Measurements from ENCODE around the gene IDUA.

The IDUA gene

DNA sequence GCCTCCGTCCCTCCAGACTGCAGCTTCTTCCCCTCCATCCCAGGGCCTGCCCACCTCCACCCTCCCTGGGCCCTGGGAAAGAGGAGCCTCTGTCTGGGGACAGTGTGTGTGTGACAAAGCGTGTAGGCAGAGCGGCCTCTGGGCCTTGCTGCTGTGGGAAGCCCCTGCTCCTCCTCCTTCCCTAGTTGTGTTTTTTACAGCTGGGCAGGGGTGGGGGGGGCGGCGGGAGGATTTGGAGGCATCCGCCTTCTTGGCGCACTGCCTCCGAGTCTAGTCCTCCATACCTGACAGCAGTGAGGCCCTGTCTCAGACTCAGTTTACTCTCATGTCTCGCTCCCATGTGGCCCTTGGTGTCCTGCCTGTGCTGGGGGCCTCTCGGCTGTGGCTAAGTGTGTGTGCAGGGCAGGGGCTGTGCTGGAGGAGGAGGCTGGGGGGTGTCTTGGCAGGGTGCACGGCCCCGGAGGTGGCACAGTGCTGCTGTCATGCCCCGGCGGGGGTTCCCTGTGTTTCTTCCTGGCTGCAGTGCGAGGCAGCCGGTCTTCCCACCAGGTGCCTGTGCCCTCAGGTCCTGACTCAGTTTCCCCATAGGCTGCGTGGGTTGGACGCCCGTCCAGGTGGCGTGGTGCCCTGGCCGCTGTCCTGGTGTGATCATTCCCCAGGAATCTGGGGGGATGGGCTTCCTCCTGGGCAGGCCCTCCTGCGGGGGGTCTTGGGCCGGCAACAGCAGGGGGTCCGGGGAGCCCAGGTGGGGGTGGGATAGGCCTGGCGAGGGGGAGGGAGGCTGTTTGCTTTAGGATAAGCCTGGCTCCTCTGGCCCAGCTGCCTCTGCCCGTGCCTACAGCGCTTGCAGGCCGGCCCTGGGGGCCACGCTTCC, 31.5 kb downstream of the IDUA start:
- Histone ChIP-seq H2BK5ac (ENCODE audit: low read depth, low read length, poor library complexity, severe bottlenecking) (no peak overlapping the region), H3K79me1 (replicated peaks; ENCODE audit: low read length, poor library complexity, severe bottlenecking) (peaks cover 64% of the 10 kb centered on the region), H2BK120ac (ENCODE audit: low read depth, low read length) (no peak overlapping the region), H3K18ac (ENCODE audit: low read depth in 1 of 2, low read length in 2 of 2) (no peak overlapping the region), H3K4ac (ENCODE audit: low read depth in 1 of 2, low read length in 2 of 2) (no peak overlapping the region), H2AK5ac (ENCODE audit: low read length, severe bottlenecking) (no peak overlapping the region), H3K9me3 (ENCODE audit: control insufficient read depth, low read length) (no peaks in the 10 kb centered on the region), H3K14ac (ENCODE audit: low read length in 2 of 2) (no peak overlapping the region), H3K9ac (ENCODE audit: low read length) (no peak overlapping the region), H4K8ac (ENCODE audit: low read length) (no peak overlapping the region), H3K4me3 (ENCODE audit: insufficient read depth in 1 of 2, low read depth in 1 of 2, low read length in 2 of 2) (no peak overlapping the region), H3K4me1 (ENCODE audit: control insufficient read depth, insufficient read depth, low read depth, low read length) (peaks cover 60% of the 10 kb centered on the region), H3K27ac (ENCODE audit: low read length, poor library complexity, severe bottlenecking) (no peak overlapping the region), H3K27me3 (ENCODE audit: control insufficient read depth in 1 of 2, insufficient read depth in 1 of 2, low read length in 2 of 2) (no peaks in the 10 kb centered on the region), H2BK12ac (ENCODE audit: low read length in 2 of 2) (no peak overlapping the region), H2AFZ (ENCODE audit: low read depth, low read length) (no peak overlapping the region), H3K36me3 (ENCODE audit: control insufficient read depth in 1 of 2, insufficient read depth in 2 of 2, low read depth in 1 of 2, low read length in 2 of 2) (peaks cover 3 to 65% of the 10 kb centered on the region in 2 experiments), H3K23ac (ENCODE audit: low read length in 2 of 2) (no peak overlapping the region), H3K4me2 (ENCODE audit: low read length, poor library complexity, severe bottlenecking) (no peak overlapping the region), H2BK15ac (ENCODE audit: low read depth, poor library complexity, severe bottlenecking) (no peak overlapping the region), H4K91ac (ENCODE audit: low read length) (peak overlapping the region; percentile 61)
- DNase-seq: no peak
- 87% methylated on average over 27 of the region's 29 CpGs for WGBS

DNA sequence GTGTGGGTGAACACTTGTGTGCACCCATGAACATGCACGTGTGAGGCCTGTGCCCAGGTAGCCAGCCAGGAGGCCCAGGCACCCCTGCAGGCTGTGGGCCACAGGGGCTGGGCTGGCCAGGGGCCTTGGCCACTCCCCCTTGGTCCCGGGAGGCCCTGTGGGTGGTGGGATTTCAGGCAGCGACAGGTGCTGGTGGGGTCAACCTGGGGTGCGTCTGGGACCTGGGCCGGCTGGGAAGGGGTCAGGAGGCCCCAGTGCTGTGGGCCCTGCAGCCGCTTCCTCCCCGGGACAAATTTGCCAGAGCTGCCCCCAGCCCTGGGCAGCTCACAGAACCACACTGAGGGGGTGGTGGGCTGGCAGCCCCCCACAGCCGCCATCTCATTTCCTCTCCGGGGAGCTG, 32.5 kb downstream of the IDUA start:
- H2BK12ac ChIP-seq (ENCODE audit: low read length in 2 of 2): no peak overlapping the region
- H2BK120ac ChIP-seq (ENCODE audit: low read depth, low read length): no peak overlapping the region
- no peak overlapping the region for H3K27ac ChIP-seq (ENCODE audit: low read length, poor library complexity, severe bottlenecking)
- H3K4me3 ChIP-seq (ENCODE audit: insufficient read depth in 1 of 2, low read depth in 1 of 2, low read length in 2 of 2): no peak overlapping the region
- H3K14ac ChIP-seq (ENCODE audit: low read length in 2 of 2): peak overlapping the region in 1 of 2 experiments; percentile 44
- no peak overlapping the region for H2BK5ac ChIP-seq (ENCODE audit: low read depth, low read length, poor library complexity, severe bottlenecking)
- H2AFZ ChIP-seq (ENCODE audit: low read depth, low read length): no peak overlapping the region
- no peak overlapping the region for H3K4me2 ChIP-seq (ENCODE audit: low read length, poor library complexity, severe bottlenecking)
- WGBS: 74% methylated on average over 8 of the region's 9 CpGs
- DNase-seq: no peak
- no peak overlapping the region for H3K4ac ChIP-seq (ENCODE audit: low read depth in 1 of 2, low read length in 2 of 2)
- H3K18ac ChIP-seq (ENCODE audit: low read depth in 1 of 2, low read length in 2 of 2): no peak overlapping the region
- peak overlapping the region; percentile 43 for H2AK5ac ChIP-seq (ENCODE audit: low read length, severe bottlenecking)
- no peak overlapping the region for H4K8ac ChIP-seq (ENCODE audit: low read length)
- no peak overlapping the region for H3K9ac ChIP-seq (ENCODE audit: low read length)
- no peak overlapping the region for H3K23ac ChIP-seq (ENCODE audit: low read length in 2 of 2)
- no peaks in the 10 kb centered on the region for H3K27me3 ChIP-seq (ENCODE audit: control insufficient read depth in 1 of 2, insufficient read depth in 1 of 2, low read length in 2 of 2)
- H3K36me3 ChIP-seq (ENCODE audit: control insufficient read depth in 1 of 2, insufficient read depth in 2 of 2, low read depth in 1 of 2, low read length in 2 of 2): peaks cover 2 to 67% of the 10 kb centered on the region in 2 experiments
- peaks cover 57% of the 10 kb centered on the region for H3K4me1 ChIP-seq (ENCODE audit: control insufficient read depth, insufficient read depth, low read depth, low read length)
- H4K91ac ChIP-seq (ENCODE audit: low read length): no peak overlapping the region
- peaks cover 57% of the 10 kb centered on the region for H3K79me1 ChIP-seq (replicated peaks; ENCODE audit: low read length, poor library complexity, severe bottlenecking)
- no peaks in the 10 kb centered on the region for H3K9me3 ChIP-seq (ENCODE audit: control insufficient read depth, low read length)
- H2BK15ac ChIP-seq (ENCODE audit: low read depth, poor library complexity, severe bottlenecking): no peak overlapping the region

DNA sequence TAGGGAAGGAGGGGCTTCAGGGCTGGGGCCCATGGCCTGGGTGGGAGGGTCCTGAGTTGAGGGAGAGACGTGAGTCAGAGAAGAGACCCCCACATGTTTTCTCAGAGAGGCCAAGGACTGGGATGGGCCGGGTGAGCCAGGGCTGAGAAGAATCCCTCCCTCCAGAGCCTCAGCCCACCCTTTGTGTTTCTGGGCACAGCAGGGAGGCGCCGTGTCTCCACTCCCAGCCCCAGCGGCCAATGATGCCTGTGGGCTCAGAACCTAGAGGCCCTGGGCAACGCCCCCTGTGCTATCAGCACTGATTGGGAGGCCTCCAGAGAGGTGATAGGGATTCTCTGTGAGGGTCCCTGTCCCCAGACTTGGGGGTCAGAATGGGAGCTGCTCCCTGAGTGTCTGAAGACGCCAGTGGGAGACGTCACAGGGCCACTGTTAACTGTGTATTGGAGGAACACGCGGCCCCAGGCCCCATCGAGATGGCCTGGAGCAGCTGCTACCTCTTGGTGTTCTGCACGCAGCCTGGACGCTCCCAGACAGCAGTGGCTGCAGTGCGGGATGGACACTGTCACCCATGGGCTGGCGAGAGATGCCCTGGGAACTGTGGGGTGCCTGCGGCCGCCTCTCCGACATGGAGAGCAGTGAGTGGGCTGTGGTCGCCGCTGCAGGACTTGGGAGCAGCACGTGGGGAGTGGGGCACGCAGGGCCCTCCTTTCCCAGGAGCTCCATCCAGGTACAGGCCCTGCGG, 33.1 kb downstream of the IDUA start:
- 82% methylated on average over 20 of the region's 23 CpGs for WGBS
- no peak overlapping the region for H2BK120ac ChIP-seq (ENCODE audit: low read depth, low read length)
- H3K4me1 ChIP-seq (ENCODE audit: control insufficient read depth, insufficient read depth, low read depth, low read length): peaks cover 53% of the 10 kb centered on the region
- H3K18ac ChIP-seq (ENCODE audit: low read depth in 1 of 2, low read length in 2 of 2): no peak overlapping the region
- H3K9me3 ChIP-seq (ENCODE audit: control insufficient read depth, low read length): no peaks in the 10 kb centered on the region
- peaks cover 7 to 67% of the 10 kb centered on the region in 2 experiments for H3K36me3 ChIP-seq (ENCODE audit: control insufficient read depth in 1 of 2, insufficient read depth in 2 of 2, low read depth in 1 of 2, low read length in 2 of 2)
- H3K27me3 ChIP-seq (ENCODE audit: control insufficient read depth in 1 of 2, insufficient read depth in 1 of 2, low read length in 2 of 2): no peaks in the 10 kb centered on the region
- no peak overlapping the region for H2BK12ac ChIP-seq (ENCODE audit: low read length in 2 of 2)
- no peak overlapping the region for H2AFZ ChIP-seq (ENCODE audit: low read depth, low read length)
- no peak overlapping the region for H4K8ac ChIP-seq (ENCODE audit: low read length)
- H2AK5ac ChIP-seq (ENCODE audit: low read length, severe bottlenecking): peak overlapping the region; percentile 43
- H3K4me3 ChIP-seq (ENCODE audit: insufficient read depth in 1 of 2, low read depth in 1 of 2, low read length in 2 of 2): no peak overlapping the region
- no peak overlapping the region for H2BK5ac ChIP-seq (ENCODE audit: low read depth, low read length, poor library complexity, severe bottlenecking)
- no peak overlapping the region for H3K27ac ChIP-seq (ENCODE audit: low read length, poor library complexity, severe bottlenecking)
- peaks cover 51% of the 10 kb centered on the region for H3K79me1 ChIP-seq (replicated peaks; ENCODE audit: low read length, poor library complexity, severe bottlenecking)
- H2BK15ac ChIP-seq (ENCODE audit: low read depth, poor library complexity, severe bottlenecking): no peak overlapping the region
- H3K9ac ChIP-seq (ENCODE audit: low read length): no peak overlapping the region
- no peak for DNase-seq
- no peak overlapping the region for H3K4ac ChIP-seq (ENCODE audit: low read depth in 1 of 2, low read length in 2 of 2)
- H3K14ac ChIP-seq (ENCODE audit: low read length in 2 of 2): no peak overlapping the region
- no peak overlapping the region for H3K23ac ChIP-seq (ENCODE audit: low read length in 2 of 2)
- H4K91ac ChIP-seq (ENCODE audit: low read length): peak overlapping the region; percentile 25
- H3K4me2 ChIP-seq (ENCODE audit: low read length, poor library complexity, severe bottlenecking): no peak overlapping the region

DNA sequence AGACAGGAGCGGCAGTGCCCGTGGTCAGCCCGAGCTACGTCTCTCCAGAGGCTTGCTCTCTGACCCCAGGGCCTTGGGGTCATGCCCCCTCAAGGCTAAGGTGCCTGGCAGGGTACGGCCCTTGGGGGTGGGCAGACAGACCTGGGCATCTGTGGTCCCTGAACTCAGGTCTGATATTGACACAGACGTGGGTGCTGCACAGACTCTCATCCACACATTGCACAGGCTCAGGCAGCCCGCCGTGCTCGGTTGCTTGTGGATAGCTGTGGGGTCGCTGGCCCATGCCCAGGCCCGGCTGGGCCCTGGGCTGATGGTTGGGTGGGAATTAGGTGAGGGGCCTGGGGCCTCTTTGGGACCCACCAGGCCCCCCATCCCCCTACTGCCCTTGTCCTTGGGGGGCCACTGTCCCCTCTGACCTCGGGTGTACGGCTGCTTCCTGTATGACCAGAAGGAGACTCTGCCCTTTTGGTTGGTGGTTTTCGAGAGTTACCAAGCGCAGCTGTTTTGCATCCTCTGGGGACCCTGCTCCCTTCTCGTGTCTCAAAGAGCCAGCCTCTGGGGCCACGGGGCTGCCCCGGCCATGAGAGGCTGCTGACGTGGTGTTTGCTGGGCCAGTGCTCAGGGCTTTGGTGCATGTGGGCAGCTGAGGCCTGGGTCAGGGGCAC, 34.7 kb downstream of the IDUA start:
- Histone ChIP-seq H3K4me1 (ENCODE audit: control insufficient read depth, insufficient read depth, low read depth, low read length) (peaks cover 49% of the 10 kb centered on the region), H2BK12ac (ENCODE audit: low read length in 2 of 2) (no peak overlapping the region), H4K8ac (ENCODE audit: low read length) (peak overlapping the region; percentile 4), H3K27ac (ENCODE audit: low read length, poor library complexity, severe bottlenecking) (no peak overlapping the region), H2BK15ac (ENCODE audit: low read depth, poor library complexity, severe bottlenecking) (peak overlapping the region; percentile 83), H2BK5ac (ENCODE audit: low read depth, low read length, poor library complexity, severe bottlenecking) (no peak overlapping the region), H3K36me3 (ENCODE audit: control insufficient read depth in 1 of 2, insufficient read depth in 2 of 2, low read depth in 1 of 2, low read length in 2 of 2) (peaks cover 20 to 66% of the 10 kb centered on the region in 2 experiments), H3K4me3 (ENCODE audit: insufficient read depth in 1 of 2, low read depth in 1 of 2, low read length in 2 of 2) (no peak overlapping the region), H3K4ac (ENCODE audit: low read depth in 1 of 2, low read length in 2 of 2) (no peak overlapping the region), H3K23ac (ENCODE audit: low read length in 2 of 2) (no peak overlapping the region), H3K79me1 (replicated peaks; ENCODE audit: low read length, poor library complexity, severe bottlenecking) (peaks cover 38% of the 10 kb centered on the region), H3K27me3 (ENCODE audit: control insufficient read depth in 1 of 2, insufficient read depth in 1 of 2, low read length in 2 of 2) (no peaks in the 10 kb centered on the region), H2AFZ (ENCODE audit: low read depth, low read length) (no peak overlapping the region), H3K9ac (ENCODE audit: low read length) (no peak overlapping the region), H4K91ac (ENCODE audit: low read length) (no peak overlapping the region), H3K9me3 (ENCODE audit: control insufficient read depth, low read length) (no peaks in the 10 kb centered on the region), H3K18ac (ENCODE audit: low read depth in 1 of 2, low read length in 2 of 2) (no peak overlapping the region), H3K14ac (ENCODE audit: low read length in 2 of 2) (no peak overlapping the region), H2AK5ac (ENCODE audit: low read length, severe bottlenecking) (no peak overlapping the region), H3K4me2 (ENCODE audit: low read length, poor library complexity, severe bottlenecking) (no peak overlapping the region), H2BK120ac (ENCODE audit: low read depth, low read length) (no peak overlapping the region)
- no peak for DNase-seq
- 89% methylated on average over 18 of the region's 19 CpGs for WGBS

All from mesenchymal stem cell (in vitro differentiated cells and primary cell).